Type B pancreatic cell (in vitro differentiated cells): Measurements from ENCODE around the gene TMIE. TPM values are rescaled to one million over a fixed set of nuclear protein-coding genes. Genes with fewer than 3 reads are reported as not detected.

Experiments used
- DNase-seq: peaks from one replicate; pipeline ENCODE4 v3.0.0; 2021; ENCODE audit warnings: mixed read lengths; ENCODE audit not compliant: unreplicated experiment; ENCODE audit errors: extremely low spot score
- H3K27ac Mint-ChIP-seq: 2 replicates; pipeline ENCODE4 v1.8.0; 2021; ENCODE audit warnings: mild to moderate bottlenecking, mixed read lengths
- H3K27me3 Mint-ChIP-seq: 2 replicates; pipeline ENCODE4 v1.8.0; 2021; ENCODE audit warnings: mixed read lengths
- H3K36me3 Mint-ChIP-seq: 2 replicates; pipeline ENCODE4 v1.8.0; 2021; ENCODE audit warnings: mixed read lengths
- H3K4me1 Mint-ChIP-seq: one replicate; pipeline ENCODE4 v1.8.0; 2021; ENCODE audit warnings: mixed read lengths; ENCODE audit not compliant: unreplicated experiment
- H3K4me3 Mint-ChIP-seq: 2 replicates; pipeline ENCODE4 v1.8.0; 2021; ENCODE audit warnings: mild to moderate bottlenecking, mixed read lengths
- H3K9me3 Mint-ChIP-seq: 2 replicates; pipeline ENCODE4 v1.8.0; 2021; ENCODE audit warnings: mixed read lengths
- long read RNA-seq: library from polyadenylated mRNA; unstranded; transcript quantifications from one replicate; pipeline ENCODE4 v2.0.0, GENCODE V29; 2020
- total RNA-seq: library from RNA; stranded (reverse); gene quantifications from 2 replicates; pipeline ENCODE4 v1.2.1, GENCODE V29; 2021; ENCODE audit warnings: low replicate concordance
- TF ChIP-seq, protein P1 (sequence below): fragments of 200-600 bp; sonication (generic); conservative IDR thresholded peaks from 2 replicates; pipeline ENCODE4 v1.5.0; 2021; ENCODE audit warnings: antibody characterized with exemption, mild to moderate bottlenecking

TMIE gene, protein sequence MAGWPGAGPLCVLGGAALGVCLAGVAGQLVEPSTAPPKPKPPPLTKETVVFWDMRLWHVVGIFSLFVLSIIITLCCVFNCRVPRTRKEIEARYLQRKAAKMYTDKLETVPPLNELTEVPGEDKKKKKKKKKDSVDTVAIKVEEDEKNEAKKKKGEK
- 0.48 and 0.62 TPM in 2 replicates for total RNA-seq
- long read RNA-seq = 0 reads

- Mint-ChIP-seq H3K4me3 (no peak within 1 kb of the TSS), H3K27ac (no peak within 1 kb of the TSS), H3K9me3 (no peaks in the 10 kb centered on the region), H3K36me3 (no peaks in the 10 kb centered on the region), H3K27me3 (peaks cover 11% of the 10 kb centered on the region), H3K4me1 (peaks cover 23% of the 10 kb centered on the region)
- TF ChIP-seq, protein P1, sequence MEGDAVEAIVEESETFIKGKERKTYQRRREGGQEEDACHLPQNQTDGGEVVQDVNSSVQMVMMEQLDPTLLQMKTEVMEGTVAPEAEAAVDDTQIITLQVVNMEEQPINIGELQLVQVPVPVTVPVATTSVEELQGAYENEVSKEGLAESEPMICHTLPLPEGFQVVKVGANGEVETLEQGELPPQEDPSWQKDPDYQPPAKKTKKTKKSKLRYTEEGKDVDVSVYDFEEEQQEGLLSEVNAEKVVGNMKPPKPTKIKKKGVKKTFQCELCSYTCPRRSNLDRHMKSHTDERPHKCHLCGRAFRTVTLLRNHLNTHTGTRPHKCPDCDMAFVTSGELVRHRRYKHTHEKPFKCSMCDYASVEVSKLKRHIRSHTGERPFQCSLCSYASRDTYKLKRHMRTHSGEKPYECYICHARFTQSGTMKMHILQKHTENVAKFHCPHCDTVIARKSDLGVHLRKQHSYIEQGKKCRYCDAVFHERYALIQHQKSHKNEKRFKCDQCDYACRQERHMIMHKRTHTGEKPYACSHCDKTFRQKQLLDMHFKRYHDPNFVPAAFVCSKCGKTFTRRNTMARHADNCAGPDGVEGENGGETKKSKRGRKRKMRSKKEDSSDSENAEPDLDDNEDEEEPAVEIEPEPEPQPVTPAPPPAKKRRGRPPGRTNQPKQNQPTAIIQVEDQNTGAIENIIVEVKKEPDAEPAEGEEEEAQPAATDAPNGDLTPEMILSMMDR = no peak
- no peak for DNase-seq
These were observed at the start of gene TMIE for GRCh38 chr3:46701181-46701939. Gene TMIE (plus strand): TSS chr3:46701392. CDS start chr3:46701488, 96 bp downstream.

DNA sequence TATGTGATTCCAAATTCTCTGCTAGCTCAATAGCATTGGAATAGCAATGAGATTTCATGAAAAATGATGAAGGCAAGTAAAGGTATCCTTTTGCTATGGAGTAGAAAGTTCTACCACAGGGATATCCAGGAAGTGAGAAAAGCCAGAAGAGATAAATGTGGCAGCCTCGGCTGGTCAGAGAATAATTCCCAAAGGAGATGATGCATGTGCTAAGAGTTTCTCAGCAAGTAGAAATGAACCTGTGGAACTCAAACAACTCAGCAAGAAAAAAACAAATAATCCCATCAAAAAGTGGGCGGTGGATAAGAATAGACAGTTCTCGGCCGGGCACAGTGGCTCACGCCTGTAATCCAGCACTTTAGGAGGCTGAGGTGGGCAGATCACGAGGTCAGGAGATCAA is 45.9 kb upstream of the TMIE start:
- H3K4me1 Mint-ChIP-seq = peaks cover 27% of the 10 kb centered on the region
- H3K9me3 Mint-ChIP-seq = peaks cover 6% of the 10 kb centered on the region
- no peak overlapping the region for H3K4me3 Mint-ChIP-seq
- DNase-seq = no peak
- H3K36me3 Mint-ChIP-seq = no peaks in the 10 kb centered on the region
- H3K27me3 Mint-ChIP-seq = no peaks in the 10 kb centered on the region
- H3K27ac Mint-ChIP-seq = no peak overlapping the region
- TF ChIP-seq, protein P1 = no peak

DNA sequence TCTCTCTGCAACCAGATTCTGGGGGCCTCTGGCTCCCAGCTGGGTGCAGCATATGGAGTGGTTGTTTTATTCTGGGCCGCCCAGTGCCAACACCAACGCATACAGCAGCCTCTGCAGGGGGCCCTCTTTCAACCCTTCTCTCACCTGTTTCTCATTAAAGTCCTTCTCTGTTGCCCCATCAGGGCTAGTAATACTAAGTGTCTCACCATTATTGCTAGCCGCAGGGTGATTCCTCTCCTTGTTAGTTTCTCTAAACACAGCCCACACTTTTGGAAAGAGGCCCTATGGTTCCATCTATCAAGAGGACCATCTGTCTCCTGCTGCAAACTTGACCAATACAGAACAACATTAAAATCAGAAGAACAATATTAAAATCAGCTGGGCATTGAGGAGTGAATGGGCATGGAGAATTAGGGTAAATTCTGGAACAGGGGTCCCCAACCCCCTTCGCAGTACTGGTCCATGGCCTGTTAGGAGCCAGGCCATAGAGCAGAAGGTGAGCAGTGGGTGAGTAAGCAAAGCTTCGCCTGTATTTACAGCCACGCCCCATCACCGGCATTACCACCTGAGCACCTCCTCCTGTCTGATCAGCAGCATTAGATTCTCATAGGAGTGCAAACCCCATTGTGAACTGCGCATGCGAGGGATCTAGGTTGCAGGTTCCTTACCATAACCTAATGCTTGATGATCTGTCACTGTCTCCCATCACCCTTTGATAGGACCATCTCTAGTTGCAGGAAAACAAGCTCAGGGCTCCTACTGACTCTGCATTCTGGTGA is 44.2 kb upstream of the TMIE start:
- Mint-ChIP-seq H3K27ac (no peak overlapping the region), H3K4me1 (peaks cover 31% of the 10 kb centered on the region), H3K4me3 (no peak overlapping the region)

DNA sequence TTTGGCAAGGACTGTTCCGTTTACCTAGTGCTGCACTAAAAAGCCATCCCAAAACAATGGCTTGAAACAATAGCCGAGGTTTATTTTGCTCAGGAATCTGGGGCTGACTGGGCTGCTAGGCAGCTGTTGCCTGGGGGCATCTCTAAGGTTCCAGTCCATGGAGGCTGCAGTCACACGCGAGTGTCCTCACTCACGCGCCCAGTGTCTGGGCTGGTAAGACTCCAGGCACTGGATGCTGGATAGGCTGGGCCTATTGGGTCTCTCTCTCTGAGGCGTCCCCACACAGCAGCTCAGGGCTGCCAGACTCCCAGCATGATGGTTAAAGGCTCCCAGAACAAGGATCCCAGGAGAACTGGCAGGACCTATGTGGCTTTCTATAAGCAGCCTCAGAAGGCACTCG is 41.9 kb upstream of the TMIE start:
- no peak overlapping the region for H3K27ac Mint-ChIP-seq
- no peaks in the 10 kb centered on the region for H3K9me3 Mint-ChIP-seq
- DNase-seq = no peak
- H3K36me3 Mint-ChIP-seq = no peaks in the 10 kb centered on the region
- H3K4me1 Mint-ChIP-seq = peaks cover 53% of the 10 kb centered on the region
- H3K4me3 Mint-ChIP-seq = no peak overlapping the region
- H3K27me3 Mint-ChIP-seq = no peaks in the 10 kb centered on the region
- TF ChIP-seq, protein P1 = no peak

More for the DNA sequence above, 44.2 kb upstream of the TMIE start:
- peaks cover 6% of the 10 kb centered on the region for H3K9me3 Mint-ChIP-seq
- no peaks in the 10 kb centered on the region for H3K27me3 Mint-ChIP-seq
- H3K36me3 Mint-ChIP-seq = no peaks in the 10 kb centered on the region
- TF ChIP-seq, protein P1 = no peak
- no peak for DNase-seq

DNA sequence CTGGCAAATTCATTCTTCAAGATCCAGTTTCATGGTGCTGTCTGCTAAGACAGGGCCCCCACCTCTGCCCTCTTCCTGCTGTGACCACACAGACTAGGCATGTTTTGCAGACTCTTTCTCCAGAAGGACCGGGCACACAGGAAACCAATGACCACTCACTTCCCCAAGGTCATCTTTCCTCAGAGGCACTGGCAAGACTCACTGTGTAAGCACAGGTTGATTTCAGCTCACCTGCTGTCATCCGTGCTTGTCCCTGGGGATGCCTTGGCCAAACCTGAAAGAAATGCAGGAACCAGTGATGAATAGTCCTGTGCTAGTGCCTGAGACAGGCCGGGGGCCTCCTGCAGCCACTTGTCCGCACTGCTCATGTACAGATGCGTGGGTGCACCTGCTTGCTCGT is 41.2 kb upstream of the TMIE start:
- no peaks in the 10 kb centered on the region for H3K27me3 Mint-ChIP-seq
- no peaks in the 10 kb centered on the region for H3K36me3 Mint-ChIP-seq
- H3K4me1 Mint-ChIP-seq = peaks cover 53% of the 10 kb centered on the region
- TF ChIP-seq, protein P1 = no peak
- peak overlapping the region; percentile 8 for H3K4me3 Mint-ChIP-seq
- no peak for DNase-seq
- H3K9me3 Mint-ChIP-seq = no peaks in the 10 kb centered on the region
- H3K27ac Mint-ChIP-seq = no peak overlapping the region
